GM18519 (cell line): ENCODE data around the gene KCNA10.

Experiments
- ATAC-seq: cut with Tn5 transposase; IDR thresholded peaks from one replicate; pipeline ENCODE4 v1.9.1; 2021; ENCODE audit warnings: mild to moderate bottlenecking, moderate library complexity; ENCODE audit not compliant: unreplicated experiment, low FRiP score

The KCNA10 gene

GRCh38 chr1:110481968-110482623 lies 36.9 kb downstream of the KCNA10 start:
- ATAC-seq, result no peak

- ATAC-seq, result no peak
Observed at GRCh38 chr1:110480356-110481096, 38.4 kb downstream of the KCNA10 start.

GRCh38 chr1:110478886-110479285 lies 40.1 kb downstream of the KCNA10 start:
- no peak for ATAC-seq

GRCh38 chr1:110477967-110478640 lies 40.9 kb downstream of the KCNA10 start:
- no peak for ATAC-seq

- no peak for ATAC-seq
Observed at GRCh38 chr1:110477445-110477957, 41.5 kb downstream of the KCNA10 start.

- ATAC-seq, result no peak
Observed at GRCh38 chr1:110477041-110477440, 41.9 kb downstream of the KCNA10 start.

- no peak for ATAC-seq
Observed at GRCh38 chr1:110476028-110476765, 42.8 kb downstream of the KCNA10 start.

- no peak for ATAC-seq
Observed at GRCh38 chr1:110475362-110476027, 43.5 kb downstream of the KCNA10 start.

- no peak for ATAC-seq
Observed at GRCh38 chr1:110474444-110474843, 44.5 kb downstream of the KCNA10 start.

- no peak for ATAC-seq
Observed at GRCh38 chr1:110472546-110472945, 46.4 kb downstream of the KCNA10 start.

GRCh38 chr1:110471131-110471530 lies 47.8 kb downstream of the KCNA10 start:
- no peak for ATAC-seq
